CD1c-positive myeloid dendritic cell (primary cell): Measurements from ENCODE around the gene TIAM1.

Experiments used
- DNase-seq: peaks from one replicate; pipeline ENCODE4 v3.0.0-alpha.2; 2016; ENCODE audit errors: extremely low spot score

Gene TIAM1

GRCh38 chr21:31173881-31174555 is 170.0 kb downstream of the TIAM1 start:
- peak; percentile 52 for DNase-seq

GRCh38 chr21:31172328-31172727 is 171.7 kb downstream of the TIAM1 start:
- DNase-seq = no peak

GRCh38 chr21:31164713-31165694 is 179.1 kb downstream of the TIAM1 start:
- DNase-seq = no peak

DNA sequence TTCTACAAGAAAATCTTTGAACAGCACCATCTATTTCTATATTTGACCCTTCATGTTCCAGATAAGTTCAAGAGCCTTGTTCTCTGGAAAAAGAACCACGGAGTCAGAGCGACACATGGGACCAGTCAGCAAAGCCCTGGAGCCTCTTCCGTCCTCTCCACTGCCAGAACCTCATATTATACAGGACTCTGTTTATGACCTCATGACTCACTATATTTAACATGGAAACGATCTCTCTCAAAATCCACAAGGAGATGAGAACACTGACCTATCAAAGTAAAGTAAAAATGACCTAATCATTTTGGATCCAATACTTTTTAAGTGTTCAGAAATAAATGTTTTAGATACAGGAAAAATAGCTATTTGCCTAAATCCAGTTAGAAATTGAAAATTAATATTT is 181.2 kb downstream of the TIAM1 start:
- no peak for DNase-seq

GRCh38 chr21:31162079-31162699 is 181.9 kb downstream of the TIAM1 start:
- DNase-seq = no peak

- no peak for DNase-seq
These were observed 182.9 kb downstream of the TIAM1 start for GRCh38 chr21:31161157-31161556.

- no peak for DNase-seq
These were observed 184.3 kb downstream of the TIAM1 start for GRCh38 chr21:31159808-31160207.

- no peak for DNase-seq
These were observed 185.1 kb downstream of the TIAM1 start for GRCh38 chr21:31158789-31159581.

DNA sequence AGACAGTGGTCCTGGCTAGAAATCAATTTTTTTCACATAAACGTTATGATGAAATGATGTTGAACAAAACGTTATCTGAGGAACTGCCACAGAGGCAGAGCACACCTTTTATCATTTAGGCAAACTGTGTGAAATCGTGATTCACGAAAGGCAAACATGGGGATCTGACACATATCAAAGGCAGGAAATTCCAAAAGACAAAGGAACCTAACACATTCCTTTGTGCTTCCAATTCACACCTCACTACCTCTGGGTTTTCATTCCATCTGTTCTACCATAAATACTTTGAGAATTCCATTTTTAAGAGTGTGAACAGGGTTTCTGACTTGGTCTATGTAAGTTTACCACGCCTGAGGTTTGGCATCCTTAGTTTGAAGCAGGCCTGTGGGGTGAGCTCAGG is 186.3 kb downstream of the TIAM1 start:
- no peak for DNase-seq

GRCh38 chr21:31156662-31157061 is 187.4 kb downstream of the TIAM1 start:
- DNase-seq = no peak

- DNase-seq = no peak
These were observed 187.9 kb downstream of the TIAM1 start for GRCh38 chr21:31156169-31156568.

- no peak for DNase-seq
These were observed 192.7 kb downstream of the TIAM1 start for GRCh38 chr21:31151156-31152045.

GRCh38 chr21:31145274-31145673 is 198.8 kb downstream of the TIAM1 start:
- no peak for DNase-seq

DNA sequence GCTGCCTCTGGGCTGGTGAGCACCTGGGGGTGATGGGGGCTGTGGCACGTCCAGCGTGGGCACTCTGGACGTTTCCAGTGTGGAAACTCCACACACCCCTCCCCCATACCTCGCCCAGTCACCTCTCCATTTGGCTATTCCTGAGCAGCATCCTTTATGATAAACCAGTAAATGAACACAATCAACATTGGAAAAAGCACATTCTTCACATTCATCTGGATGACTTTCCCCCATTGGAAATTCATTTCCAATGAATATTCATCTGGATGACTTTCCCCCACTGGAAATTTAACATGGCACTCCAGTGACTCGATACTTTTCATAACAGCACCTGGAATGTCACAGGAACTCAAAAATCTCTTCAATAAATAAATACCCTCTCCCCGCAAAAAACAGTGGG is 201.0 kb downstream of the TIAM1 start:
- no peak for DNase-seq

DNA sequence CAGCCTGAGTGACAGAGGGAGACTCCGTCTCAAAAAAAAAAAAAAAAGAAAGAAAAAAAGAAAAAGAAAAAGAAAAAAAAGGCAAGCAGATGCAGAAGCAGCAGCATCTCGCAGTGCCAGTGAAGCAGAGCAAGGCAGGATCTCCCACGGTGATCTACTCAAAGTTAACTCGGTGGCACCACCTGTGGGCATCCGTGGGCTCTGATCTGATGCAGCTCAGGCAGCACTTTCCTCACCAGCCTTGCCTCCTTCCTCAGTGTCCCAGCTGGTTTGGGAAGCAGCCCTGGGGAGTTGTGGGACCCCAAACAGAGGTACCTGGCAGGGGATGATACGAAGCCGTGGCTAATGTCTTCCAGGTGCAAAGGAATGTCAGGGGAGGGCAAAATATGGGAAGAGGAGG is 201.5 kb downstream of the TIAM1 start:
- DNase-seq = peak; percentile 22

- DNase-seq = no peak
These were observed 202.6 kb downstream of the TIAM1 start for GRCh38 chr21:31141389-31142000.

- DNase-seq = no peak
These were observed 203.4 kb downstream of the TIAM1 start for GRCh38 chr21:31140676-31141075.

DNA sequence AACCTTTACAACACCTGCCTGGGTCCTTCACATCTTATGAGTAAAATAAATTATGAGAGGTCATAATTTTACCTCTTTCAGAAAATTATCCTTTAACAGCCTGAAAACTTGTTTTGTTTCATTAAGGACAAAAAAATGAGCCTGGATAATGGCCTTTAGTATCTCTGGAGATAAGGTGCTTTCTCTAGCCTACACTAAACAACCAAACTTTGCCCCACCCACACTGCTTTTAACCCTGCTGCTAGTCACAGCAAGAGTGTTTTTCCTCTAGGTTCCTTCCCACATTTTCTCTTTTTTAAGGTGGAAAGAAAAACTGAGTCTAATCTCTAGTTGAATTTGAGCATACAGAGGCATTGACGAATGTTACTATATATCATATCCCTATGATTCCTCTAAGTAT is 204.0 kb downstream of the TIAM1 start:
- DNase-seq = no peak

GRCh38 chr21:31137960-31138359 is 206.1 kb downstream of the TIAM1 start:
- DNase-seq = no peak

GRCh38 chr21:31136891-31137290 is 207.2 kb downstream of the TIAM1 start:
- no peak for DNase-seq
